ENCODE measurements around the gene NINL. TPM values are rescaled to one million over a fixed set of nuclear protein-coding genes. Genes with fewer than 3 reads are reported as not detected.

Gene NINL
- total RNA-seq, 1 donor from 2014 or later: 5.7 TPM

- no peak overlapping the region for H3K27ac ChIP-seq (ENCODE audit: low read depth, low read length)
- no peaks in the 10 kb centered on the region for H3K9me3 ChIP-seq (ENCODE audit: control insufficient read depth in 3 of 3, low read length in 3 of 3)
- H3K36me3 ChIP-seq (ENCODE audit: control insufficient read depth in 3 of 3, insufficient read depth in 3 of 3, low read length in 3 of 3): peaks cover 0 to 9% (median 0%) of the 10 kb centered on the region in 3 donors
These were observed 87.6 kb downstream of the NINL start for GRCh38 chr20:25497586-25498279.

GRCh38 chr20:25496968-25497401 lies 88.3 kb downstream of the NINL start:
- no peak overlapping the region for H3K27ac ChIP-seq (ENCODE audit: low read depth, low read length)
- H3K27me3 ChIP-seq (ENCODE audit: control insufficient read depth in 3 of 3, insufficient read depth in 3 of 3, low read length in 3 of 3): no peaks in the 10 kb centered on the region
- H3K9ac ChIP-seq (ENCODE audit: low read depth in 1 of 3, low read length in 3 of 3): no peak overlapping the region
- no peak overlapping the region for H3K4me3 ChIP-seq (ENCODE audit: low read length in 3 of 3)
- H3K9me3 ChIP-seq (ENCODE audit: control insufficient read depth in 3 of 3, low read length in 3 of 3): no peaks in the 10 kb centered on the region
- H3K4me1 ChIP-seq (ENCODE audit: control insufficient read depth in 3 of 3, insufficient read depth in 3 of 3, low read length in 3 of 3): no peaks in the 10 kb centered on the region
- H3K36me3 ChIP-seq (ENCODE audit: control insufficient read depth in 3 of 3, insufficient read depth in 3 of 3, low read length in 3 of 3): peaks cover 0 to 6% (median 0%) of the 10 kb centered on the region in 3 donors

More at GRCh38 chr20:25497586-25498279, 87.6 kb downstream of the NINL start:
- Histone ChIP-seq H3K9ac (ENCODE audit: low read depth in 1 of 3, low read length in 3 of 3) (no peak overlapping the region), H3K27me3 (ENCODE audit: control insufficient read depth in 3 of 3, insufficient read depth in 3 of 3, low read length in 3 of 3) (no peaks in the 10 kb centered on the region), H3K4me1 (ENCODE audit: control insufficient read depth in 3 of 3, insufficient read depth in 3 of 3, low read length in 3 of 3) (no peaks in the 10 kb centered on the region), H3K4me3 (ENCODE audit: low read length in 3 of 3) (no peak overlapping the region)

GRCh38 chr20:25496165-25496967 lies 89.0 kb downstream of the NINL start:
- H3K4me3 ChIP-seq (ENCODE audit: low read length in 3 of 3): no peak overlapping the region
- H3K36me3 ChIP-seq (ENCODE audit: control insufficient read depth in 3 of 3, insufficient read depth in 3 of 3, low read length in 3 of 3): peaks cover 0 to 6% (median 0%) of the 10 kb centered on the region in 3 donors
- no peaks in the 10 kb centered on the region for H3K4me1 ChIP-seq (ENCODE audit: control insufficient read depth in 3 of 3, insufficient read depth in 3 of 3, low read length in 3 of 3)
- H3K9ac ChIP-seq (ENCODE audit: low read depth in 1 of 3, low read length in 3 of 3): no peak overlapping the region
- H3K9me3 ChIP-seq (ENCODE audit: control insufficient read depth in 3 of 3, low read length in 3 of 3): no peaks in the 10 kb centered on the region
- H3K27me3 ChIP-seq (ENCODE audit: control insufficient read depth in 3 of 3, insufficient read depth in 3 of 3, low read length in 3 of 3): no peaks in the 10 kb centered on the region
- no peak overlapping the region for H3K27ac ChIP-seq (ENCODE audit: low read depth, low read length)

- peaks cover 0 to 4% (median 0%) of the 10 kb centered on the region in 3 donors for H3K36me3 ChIP-seq (ENCODE audit: control insufficient read depth in 3 of 3, insufficient read depth in 3 of 3, low read length in 3 of 3)
- no peaks in the 10 kb centered on the region for H3K9me3 ChIP-seq (ENCODE audit: control insufficient read depth in 3 of 3, low read length in 3 of 3)
- H3K9ac ChIP-seq (ENCODE audit: low read depth in 1 of 3, low read length in 3 of 3): no peak overlapping the region
- H3K27ac ChIP-seq (ENCODE audit: low read depth, low read length): no peak overlapping the region
- no peaks in the 10 kb centered on the region for H3K4me1 ChIP-seq (ENCODE audit: control insufficient read depth in 3 of 3, insufficient read depth in 3 of 3, low read length in 3 of 3)
- H3K27me3 ChIP-seq (ENCODE audit: control insufficient read depth in 3 of 3, insufficient read depth in 3 of 3, low read length in 3 of 3): no peaks in the 10 kb centered on the region
- H3K4me3 ChIP-seq (ENCODE audit: low read length in 3 of 3): no peak overlapping the region
These were observed 90.0 kb downstream of the NINL start for GRCh38 chr20:25495189-25495824.

- H3K4me3 ChIP-seq (ENCODE audit: low read length in 3 of 3): no peak overlapping the region
- H3K36me3 ChIP-seq (ENCODE audit: control insufficient read depth in 3 of 3, insufficient read depth in 3 of 3, low read length in 3 of 3): peaks cover 0 to 4% (median 0%) of the 10 kb centered on the region in 3 donors
- H3K9ac ChIP-seq (ENCODE audit: low read depth in 1 of 3, low read length in 3 of 3): no peak overlapping the region
These were observed 90.7 kb downstream of the NINL start for GRCh38 chr20:25494506-25495188.

GRCh38 chr20:25493748-25494505 lies 91.4 kb downstream of the NINL start:
- Histone ChIP-seq H3K4me3 (ENCODE audit: low read length in 3 of 3) (no peak overlapping the region), H3K9ac (ENCODE audit: low read depth in 1 of 3, low read length in 3 of 3) (no peak overlapping the region), H3K9me3 (ENCODE audit: control insufficient read depth in 3 of 3, low read length in 3 of 3) (no peaks in the 10 kb centered on the region), H3K4me1 (ENCODE audit: control insufficient read depth in 3 of 3, insufficient read depth in 3 of 3, low read length in 3 of 3) (no peaks in the 10 kb centered on the region), H3K27me3 (ENCODE audit: control insufficient read depth in 3 of 3, insufficient read depth in 3 of 3, low read length in 3 of 3) (no peaks in the 10 kb centered on the region), H3K36me3 (ENCODE audit: control insufficient read depth in 3 of 3, insufficient read depth in 3 of 3, low read length in 3 of 3) (peaks cover 0 to 4% (median 0%) of the 10 kb centered on the region in 3 donors), H3K27ac (ENCODE audit: low read depth, low read length) (no peak overlapping the region)

More at GRCh38 chr20:25494506-25495188, 90.7 kb downstream of the NINL start:
- Histone ChIP-seq H3K4me1 (ENCODE audit: control insufficient read depth in 3 of 3, insufficient read depth in 3 of 3, low read length in 3 of 3) (no peaks in the 10 kb centered on the region), H3K9me3 (ENCODE audit: control insufficient read depth in 3 of 3, low read length in 3 of 3) (no peaks in the 10 kb centered on the region), H3K27me3 (ENCODE audit: control insufficient read depth in 3 of 3, insufficient read depth in 3 of 3, low read length in 3 of 3) (no peaks in the 10 kb centered on the region), H3K27ac (ENCODE audit: low read depth, low read length) (no peak overlapping the region)

GRCh38 chr20:25493137-25493536 lies 92.2 kb downstream of the NINL start:
- H3K36me3 ChIP-seq (ENCODE audit: control insufficient read depth in 3 of 3, insufficient read depth in 3 of 3, low read length in 3 of 3): peaks cover 0 to 4% (median 0%) of the 10 kb centered on the region in 3 donors
- H3K9me3 ChIP-seq (ENCODE audit: control insufficient read depth in 3 of 3, low read length in 3 of 3): no peaks in the 10 kb centered on the region
- H3K27me3 ChIP-seq (ENCODE audit: control insufficient read depth in 3 of 3, insufficient read depth in 3 of 3, low read length in 3 of 3): no peaks in the 10 kb centered on the region
- H3K27ac ChIP-seq (ENCODE audit: low read depth, low read length): no peak overlapping the region
- H3K9ac ChIP-seq (ENCODE audit: low read depth in 1 of 3, low read length in 3 of 3): no peak overlapping the region
- H3K4me1 ChIP-seq (ENCODE audit: control insufficient read depth in 3 of 3, insufficient read depth in 3 of 3, low read length in 3 of 3): no peaks in the 10 kb centered on the region
- H3K4me3 ChIP-seq (ENCODE audit: low read length in 3 of 3): no peak overlapping the region

- Histone ChIP-seq H3K36me3 (ENCODE audit: control insufficient read depth in 3 of 3, insufficient read depth in 3 of 3, low read length in 3 of 3) (peaks cover 0 to 4% (median 0%) of the 10 kb centered on the region in 3 donors), H3K4me3 (ENCODE audit: low read length in 3 of 3) (no peak overlapping the region), H3K9ac (ENCODE audit: low read depth in 1 of 3, low read length in 3 of 3) (no peak overlapping the region)
These were observed 93.8 kb downstream of the NINL start for GRCh38 chr20:25491446-25492038.

More at GRCh38 chr20:25491446-25492038, 93.8 kb downstream of the NINL start:
- Histone ChIP-seq H3K27ac (ENCODE audit: low read depth, low read length) (no peak overlapping the region), H3K4me1 (ENCODE audit: control insufficient read depth in 3 of 3, insufficient read depth in 3 of 3, low read length in 3 of 3) (no peaks in the 10 kb centered on the region), H3K9me3 (ENCODE audit: control insufficient read depth in 3 of 3, low read length in 3 of 3) (no peaks in the 10 kb centered on the region), H3K27me3 (ENCODE audit: control insufficient read depth in 3 of 3, insufficient read depth in 3 of 3, low read length in 3 of 3) (no peaks in the 10 kb centered on the region)
